Measurements from ENCODE around the gene PAX1. TPM values are rescaled to one million over a fixed set of nuclear protein-coding genes. Genes with fewer than 3 reads are reported as not detected.

PAX1 gene
- total and polyA plus RNA-seq, 5 experiments from 2014 or later: not detected

DNA sequence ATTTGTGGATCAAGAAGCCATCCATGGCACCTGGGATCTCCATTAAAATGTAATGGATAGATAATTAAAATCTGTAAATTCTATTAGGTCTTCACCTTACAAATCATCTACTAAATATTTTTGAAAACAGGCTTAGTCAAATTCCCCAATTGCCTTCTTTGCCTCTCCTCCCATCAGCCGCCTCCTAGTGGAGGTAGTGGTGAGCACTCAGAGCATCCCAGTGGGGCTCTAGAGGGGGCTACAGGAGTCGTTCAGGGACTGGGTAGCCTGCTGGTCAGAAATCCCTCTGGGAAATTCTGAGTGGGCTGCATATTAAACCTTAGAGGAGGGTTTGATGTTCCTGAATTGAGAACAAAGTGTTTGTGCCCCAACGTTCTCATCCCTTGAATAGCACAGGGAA is 20.8 kb upstream of the PAX1 start:
- ATAC-seq (no peak), DNase-seq (no peak)
- Mint-ChIP-seq H3K36me3 (no peaks in the 10 kb centered on the region), H3K27ac (no peak overlapping the region), H3K27me3 (peaks cover 1 to 16% (median 6%) of the 10 kb centered on the region in 5 donors), H3K4me3 (no peak overlapping the region), H3K4me1 (peaks cover 0 to 2% (median 0%) of the 10 kb centered on the region in 4 donors), H3K9me3 (no peaks in the 10 kb centered on the region)
- POLR2A ChIA-PET: no interaction called here

DNA sequence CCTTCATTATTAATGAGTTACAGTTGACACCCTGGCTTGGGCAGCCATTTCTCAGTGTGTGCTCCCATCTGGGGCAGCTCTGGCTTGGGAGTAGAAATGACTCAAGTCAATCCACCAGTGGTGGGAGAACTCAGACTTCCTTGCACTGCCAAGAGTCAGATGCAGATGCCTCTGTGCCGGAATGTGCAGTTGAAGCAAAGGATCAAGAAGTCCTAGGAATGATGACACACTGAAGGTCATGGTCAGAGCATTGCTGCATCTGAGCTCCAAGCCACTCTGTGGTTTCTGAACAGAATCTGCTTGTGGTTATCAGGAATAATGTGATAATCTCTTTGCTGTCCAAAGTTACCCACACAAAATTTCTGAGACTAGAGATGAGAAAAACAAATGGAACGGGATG is 19.5 kb upstream of the PAX1 start:
- Mint-ChIP-seq H3K4me1 (peaks cover 0 to 2% (median 0%) of the 10 kb centered on the region in 4 donors), H3K4me3 (no peak overlapping the region), H3K36me3 (no peaks in the 10 kb centered on the region), H3K27me3 (peaks cover 1 to 16% (median 6%) of the 10 kb centered on the region in 5 donors), H3K27ac (no peak overlapping the region), H3K9me3 (no peaks in the 10 kb centered on the region)
- POLR2A ChIA-PET: no interaction called here
- DNase-seq (no peak), ATAC-seq (no peak)

- ATAC-seq (no peak), DNase-seq (no peak)
- POLR2A ChIA-PET: no interaction called here
- Mint-ChIP-seq H3K4me1 (no peaks in the 10 kb centered on the region), H3K27me3 (peaks cover 14 to 39% (median 26%) of the 10 kb centered on the region in 5 donors), H3K27ac (no peak overlapping the region), H3K9me3 (peaks cover 0 to 3% (median 0%) of the 10 kb centered on the region in 9 donors), H3K4me3 (no peak overlapping the region), H3K36me3 (no peaks in the 10 kb centered on the region)
Measured at GRCh38 chr20:21693322-21693721, 12.1 kb upstream of the PAX1 start.

- ATAC-seq (no peak), DNase-seq (no peak)
- peak overlapping the region in 1 of 10 donors; percentile 85 for H3K27ac Mint-ChIP-seq
- peaks cover 38 to 83% (median 61%) of the 10 kb centered on the region in 5 donors for H3K27me3 Mint-ChIP-seq
- H3K36me3 Mint-ChIP-seq: no peaks in the 10 kb centered on the region
- H3K4me3 Mint-ChIP-seq: no peak overlapping the region
- peaks cover 0 to 2% (median 0%) of the 10 kb centered on the region in 9 donors for H3K9me3 Mint-ChIP-seq
- POLR2A ChIA-PET: no interaction called here
- peaks cover 0 to 4% (median 2%) of the 10 kb centered on the region in 4 donors for H3K4me1 Mint-ChIP-seq
Measured at GRCh38 chr20:21698494-21699215, 6.8 kb upstream of the PAX1 start.

GRCh38 chr20:21699216-21699508 is 6.3 kb upstream of the PAX1 start:
- Mint-ChIP-seq H3K27ac (no peak overlapping the region), H3K36me3 (no peaks in the 10 kb centered on the region), H3K27me3 (peaks cover 39 to 83% (median 62%) of the 10 kb centered on the region in 5 donors), H3K9me3 (peaks cover 0 to 2% (median 0%) of the 10 kb centered on the region in 9 donors), H3K4me1 (peaks cover 0 to 8% (median 4%) of the 10 kb centered on the region in 4 donors), H3K4me3 (no peak overlapping the region)
- ATAC-seq (no peak), DNase-seq (no peak)
- POLR2A ChIA-PET: no interaction called here

GRCh38 chr20:21701171-21701876 is 4.1 kb upstream of the PAX1 start:
- ATAC-seq (no peak), DNase-seq (no peak)
- Mint-ChIP-seq H3K27me3 (peaks cover 45 to 80% (median 62%) of the 10 kb centered on the region in 5 donors), H3K36me3 (peaks cover 0 to 3% (median 0%) of the 10 kb centered on the region in 3 donors), H3K27ac (no peak overlapping the region), H3K9me3 (peaks cover 0 to 2% (median 0%) of the 10 kb centered on the region in 9 donors), H3K4me3 (no peak overlapping the region), H3K4me1 (peaks cover 3 to 8% (median 6%) of the 10 kb centered on the region in 4 donors)
- POLR2A ChIA-PET: no interaction called here

DNA sequence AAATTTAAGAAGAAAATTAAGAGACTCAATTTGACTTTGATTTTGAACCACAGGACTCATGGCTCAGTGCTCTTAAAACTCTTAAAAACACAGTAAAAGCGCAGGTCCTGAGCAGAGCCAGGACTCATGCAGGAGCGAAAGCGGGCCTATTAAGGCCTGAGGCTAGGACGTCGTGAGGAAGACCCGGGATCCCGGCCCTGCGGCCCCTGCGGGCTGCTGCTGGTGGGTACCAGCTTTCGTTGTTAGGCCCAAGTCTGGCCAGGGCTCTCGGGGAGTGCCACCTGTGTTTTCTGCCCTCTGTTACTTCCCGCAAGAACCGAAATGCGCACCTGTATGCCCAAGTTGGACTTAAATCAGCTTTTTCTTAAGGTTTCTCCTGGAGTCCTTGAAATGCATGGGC is 3.4 kb upstream of the PAX1 start:
- POLR2A ChIA-PET: no interaction called here
- ATAC-seq: no peak
- no peak for DNase-seq
- H3K4me3 Mint-ChIP-seq: no peak overlapping the region
- peaks cover 45 to 81% (median 63%) of the 10 kb centered on the region in 5 donors for H3K27me3 Mint-ChIP-seq
- peaks cover 0 to 2% (median 0%) of the 10 kb centered on the region in 9 donors for H3K9me3 Mint-ChIP-seq
- H3K4me1 Mint-ChIP-seq: peaks cover 3 to 8% (median 6%) of the 10 kb centered on the region in 4 donors
- H3K36me3 Mint-ChIP-seq: peaks cover 0 to 3% (median 0%) of the 10 kb centered on the region in 3 donors
- no peak overlapping the region for H3K27ac Mint-ChIP-seq

DNA sequence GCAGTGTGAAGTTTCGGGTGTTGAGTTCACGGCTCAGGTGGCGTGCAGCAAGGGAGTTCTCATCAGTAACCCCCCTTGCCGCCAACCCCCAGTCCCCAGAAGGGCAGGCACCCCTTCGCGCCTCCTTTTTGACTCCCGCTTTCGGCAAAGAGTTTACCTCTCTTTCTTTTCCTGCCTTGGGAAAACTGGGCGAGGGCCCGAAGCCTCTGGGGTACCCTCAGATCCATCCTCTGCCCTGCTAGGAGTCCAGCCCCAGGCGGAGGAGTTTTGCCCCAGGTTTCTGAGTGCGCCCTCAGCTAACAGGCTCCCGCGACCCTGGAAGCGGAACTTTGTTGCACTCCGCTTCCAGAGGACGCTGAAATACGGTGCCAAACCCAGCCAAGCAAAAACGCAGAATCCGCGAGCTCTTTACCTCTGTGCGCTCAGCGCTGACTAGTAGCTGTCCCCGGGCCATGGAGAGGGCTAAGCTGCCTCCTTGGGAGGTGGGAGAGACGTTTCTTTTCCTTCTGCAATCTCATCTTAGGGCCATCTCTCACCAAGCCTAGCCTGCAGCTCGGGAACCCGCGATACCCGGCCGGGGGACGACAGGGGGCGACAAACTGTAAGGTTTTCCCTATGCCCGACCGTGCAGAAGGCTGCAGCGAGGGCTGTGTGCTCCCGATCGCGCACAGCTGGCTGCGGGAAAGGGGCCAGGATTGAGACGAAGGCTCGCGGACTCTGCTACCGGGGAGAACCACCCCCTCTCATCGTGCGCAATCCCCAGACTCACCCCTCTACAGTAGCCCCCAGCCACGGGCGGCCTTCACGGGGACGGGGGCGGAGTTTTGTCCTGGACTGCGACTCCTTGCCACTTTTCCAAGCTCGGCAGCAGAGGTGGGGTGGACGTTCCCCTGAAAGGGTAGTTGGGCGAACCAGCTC is 2.7 kb upstream of the PAX1 start:
- Mint-ChIP-seq H3K27ac (peak overlapping the region in 1 of 10 donors; percentile 29), H3K27me3 (peaks cover 45 to 88% (median 69%) of the 10 kb centered on the region in 5 donors), H3K9me3 (peaks cover 0 to 5% (median 0%) of the 10 kb centered on the region in 9 donors), H3K36me3 (peaks cover 0 to 5% (median 0%) of the 10 kb centered on the region in 3 donors), H3K4me3 (peak overlapping the region in 1 of 10 donors; percentile 52), H3K4me1 (peaks cover 3 to 8% (median 6%) of the 10 kb centered on the region in 4 donors)
- POLR2A ChIA-PET: no interaction called here
- ATAC-seq (no peak), DNase-seq (no peak)

GRCh38 chr20:21703717-21704407 is 1.6 kb upstream of the PAX1 start:
- Mint-ChIP-seq H3K36me3 (peaks cover 0 to 5% (median 0%) of the 10 kb centered on the region in 3 donors), H3K9me3 (peaks cover 0 to 6% (median 0%) of the 10 kb centered on the region in 9 donors), H3K4me1 (peaks cover 3 to 8% (median 7%) of the 10 kb centered on the region in 4 donors), H3K27me3 (peaks cover 38 to 88% (median 73%) of the 10 kb centered on the region in 5 donors), H3K4me3 (peak overlapping the region in 2 of 10 donors; percentile 3 to 33), H3K27ac (no peak overlapping the region)
- ATAC-seq: no peak
- DNase-seq: no peak
- POLR2A ChIA-PET: no interaction called here

- DNase-seq: no peak
- Mint-ChIP-seq H3K9me3 (peaks cover 0 to 8% (median 0%) of the 10 kb centered on the region in 9 donors), H3K4me3 (peak overlapping the region in 2 of 10 donors; percentile 14 to 18), H3K27me3 (peaks cover 31 to 88% (median 74%) of the 10 kb centered on the region in 5 donors), H3K36me3 (peaks cover 0 to 5% (median 0%) of the 10 kb centered on the region in 3 donors), H3K4me1 (peaks cover 3 to 8% (median 7%) of the 10 kb centered on the region in 4 donors), H3K27ac (no peak overlapping the region)
- ATAC-seq: no peak
- POLR2A ChIA-PET: no interaction called here
Measured at GRCh38 chr20:21704408-21705385, 767 bp upstream of the PAX1 start.
